NCI-H82 treated with DMSO at 0.1 percent for 48 hours (cell line): ENCODE data around the gene SORCS2.

Source experiments
- DNase-seq: peaks from one replicate; lab custom pipeline; 2025; ENCODE audit not compliant: unreplicated experiment; lab: John Stamatoyannopoulos, UW

SORCS2 gene

GRCh38 chr4:7762376-7763030, 570.2 kb downstream of the SORCS2 start:
- DNase-seq, result no peak

GRCh38 chr4:7763106-7763505, 570.8 kb downstream of the SORCS2 start:
- no peak for DNase-seq

- DNase-seq, result no peak
Measured at GRCh38 chr4:7763788-7764187, 571.5 kb downstream of the SORCS2 start.

GRCh38 chr4:7764466-7764865, 572.1 kb downstream of the SORCS2 start:
- DNase-seq, result no peak

- no peak for DNase-seq
Measured at GRCh38 chr4:7765666-7766065, 573.3 kb downstream of the SORCS2 start.

- DNase-seq, result no peak
Measured at GRCh38 chr4:7766086-7766485, 573.7 kb downstream of the SORCS2 start.

- no peak for DNase-seq
Measured at GRCh38 chr4:7766661-7767345, 574.5 kb downstream of the SORCS2 start.

- DNase-seq, result no peak
Measured at GRCh38 chr4:7767526-7767925, 575.2 kb downstream of the SORCS2 start.

- DNase-seq, result no peak
Measured at GRCh38 chr4:7767966-7768365, 575.6 kb downstream of the SORCS2 start.

GRCh38 chr4:7768736-7769135, 576.4 kb downstream of the SORCS2 start:
- no peak for DNase-seq

GRCh38 chr4:7769396-7770223, 577.3 kb downstream of the SORCS2 start:
- DNase-seq, result no peak

GRCh38 chr4:7770224-7771050, 578.1 kb downstream of the SORCS2 start:
- no peak for DNase-seq

- no peak for DNase-seq
Measured at GRCh38 chr4:7771056-7771455, 578.7 kb downstream of the SORCS2 start.

- no peak for DNase-seq
Measured at GRCh38 chr4:7771541-7772507, 579.5 kb downstream of the SORCS2 start.

- DNase-seq, result no peak
Measured at GRCh38 chr4:7772711-7773385, 580.5 kb downstream of the SORCS2 start.

- DNase-seq, result no peak
Measured at GRCh38 chr4:7773401-7774180, 581.3 kb downstream of the SORCS2 start.

GRCh38 chr4:7774301-7775294, 582.3 kb downstream of the SORCS2 start:
- no peak for DNase-seq
